GM23248 (cell line): ENCODE results near the gene ZNF622. TPM values are rescaled to one million over a fixed set of nuclear protein-coding genes. Genes with fewer than 3 reads are reported as not detected.
A peak's percentile ranks its signal among the peaks of the same experiment; 100 is the strongest.

Source experiments
- DNase-seq: peaks from one replicate; pipeline ENCODE4 v3.0.0-alpha.2; 2015
- H2AFZ ChIP-seq: fragments of 200-600 bp; sonication (generic); 2 replicates; pipeline ENCODE4 v1.6.1; 2016; ENCODE audit warnings: antibody characterized with exemption
- H3F3A ChIP-seq: fragments of 200-600 bp; sonication (generic); 2 replicates; pipeline ENCODE4 v1.6.1; 2016; ENCODE audit warnings: mild to moderate bottlenecking, antibody characterized with exemption, mixed run types; ENCODE audit not compliant: insufficient read depth
- H3K27ac ChIP-seq: fragments of 200-600 bp; sonication (generic); 2 replicates; pipeline ENCODE4 v1.5.1; 2016; ENCODE audit warnings: mild to moderate bottlenecking
- H3K27me3 ChIP-seq: fragments of 200-600 bp; sonication (generic); replicated peaks from 2 replicates; pipeline ENCODE4 v1.6.1; 2016; ENCODE audit warnings: mild to moderate bottlenecking; ENCODE audit not compliant: insufficient read depth
- H3K36me3 ChIP-seq: fragments of 200-600 bp; sonication (generic); 2 replicates; pipeline ENCODE4 v1.6.1; 2016; ENCODE audit warnings: low read depth, mild to moderate bottlenecking
- H3K4me1 ChIP-seq: fragments of 200-600 bp; sonication (generic); 2 replicates; pipeline ENCODE4 v1.6.1; 2016; ENCODE audit warnings: mild to moderate bottlenecking; ENCODE audit not compliant: insufficient read depth
- H3K4me2 ChIP-seq: fragments of 200-600 bp; sonication (generic); one replicate; pipeline ENCODE4 v1.6.1; 2016; ENCODE audit warnings: mild to moderate bottlenecking; ENCODE audit not compliant: unreplicated experiment
- H3K4me3 ChIP-seq: fragments of 200-600 bp; sonication (generic); 2 replicates; pipeline ENCODE4 v1.5.1; 2016; ENCODE audit warnings: mild to moderate bottlenecking
- H3K79me2 ChIP-seq: fragments of 200-600 bp; sonication (generic); 2 replicates; pipeline ENCODE4 v1.6.1; 2016; ENCODE audit warnings: mild to moderate bottlenecking; ENCODE audit not compliant: insufficient read depth
- H3K9ac ChIP-seq: fragments of 200-600 bp; sonication (generic); 2 replicates; pipeline ENCODE4 v1.6.1; 2016; ENCODE audit warnings: mild to moderate bottlenecking
- H3K9me2 ChIP-seq: fragments of 200-600 bp; sonication (generic); 2 replicates; pipeline ENCODE4 v1.6.1; 2016; ENCODE audit warnings: mixed run types, mild to moderate bottlenecking, moderate library complexity; ENCODE audit not compliant: insufficient read depth
- H3K9me3 ChIP-seq: fragments of 200-600 bp; sonication (generic); one replicate; pipeline ENCODE4 v1.6.1; 2017; ENCODE audit warnings: low read depth
- H4K20me1 ChIP-seq: fragments of 200-600 bp; sonication (generic); 2 replicates; pipeline ENCODE4 v1.6.0; 2016; ENCODE audit not compliant: insufficient read depth
- EZH2 ChIP-seq: fragments of 200-600 bp; sonication (generic); IDR thresholded peaks from 2 replicates; pipeline ENCODE4 v1.6.1; 2018; ENCODE audit warnings: antibody characterized with exemption, mild to moderate bottlenecking; ENCODE audit not compliant: insufficient read depth, poor library complexity, severe bottlenecking
- EZH2phosphoT487 ChIP-seq: fragments of 200-600 bp; sonication (generic); IDR thresholded peaks from 2 replicates; pipeline ENCODE4 v1.6.1; 2018; ENCODE audit warnings: antibody characterized with exemption, moderate library complexity, mild to moderate bottlenecking, low read depth; ENCODE audit not compliant: insufficient read depth
- WGBS, 2 experiments: methylation state at CpG; one replicate each; pipeline ENCODE4 v1.1.6; 2015 to 2017; ENCODE audit warnings: low lambda C conversion rate in 2 of 2, low coverage in 1 of 2; ENCODE audit errors: missing lambda C conversion rate in 2 of 2; 5-methylcytosine and 5-hydroxymethylcytosine counted together
- in situ Hi-C: fragments of 300-500 bp; cut with MboI; formaldehyde crosslinking; loops from 2 replicates; pipeline ENCODE4 v1.15.0; 2020
- polyA plus RNA-seq: library from polyadenylated mRNA; unstranded; fragments of >200 nt; fragmentation: Nextera tagmentation; extraction: Ambion mirVana; gene quantifications from 2 replicates; pipeline ENCODE4 v1.2.1, GENCODE V29; 2016
- total RNA-seq: library from RNA; depleted of rRNA; stranded (reverse); fragments of >200 nt; shearing (Covaris generic); gene quantifications from 2 replicates; pipeline ENCODE4 v1.2.3, GENCODE V29; 2014; rRNA removed

Gene ZNF622
- total RNA-seq, result 50.7 and 58.1 TPM in 2 replicates
- 52.1 and 54.6 TPM in 2 replicates for polyA plus RNA-seq

- no peaks in the 10 kb centered on the region for H3K9me2 ChIP-seq
- peaks cover 52% of the 10 kb centered on the region for H3K4me1 ChIP-seq
Observed at GRCh38 chr5:16465544-16466432, at the start of gene ZNF622. ZNF622 (minus strand) TSS chr5:16465800; CDS start chr5:16465665, 135 bp downstream.

GRCh38 chr5:16510098-16510497, 44.5 kb upstream of the ZNF622 start:
- DNase-seq, result no peak
- H3K4me1 ChIP-seq, result peaks cover 26% of the 10 kb centered on the region
- no peaks in the 10 kb centered on the region for H3K9me2 ChIP-seq
- H3K4me2 ChIP-seq, result no peak overlapping the region
- no peaks in the 10 kb centered on the region for H3K36me3 ChIP-seq
- H3K27ac ChIP-seq, result no peak overlapping the region
- H3K27me3 ChIP-seq, result no peaks in the 10 kb centered on the region
- no peak for TF ChIP-seq EZH2
- no peak for TF ChIP-seq EZH2phosphoT487
- H3K4me3 ChIP-seq, result no peak overlapping the region
- H3K79me2 ChIP-seq, result no peaks in the 10 kb centered on the region
- H2AFZ ChIP-seq, result no peak overlapping the region
- H3K9ac ChIP-seq, result no peak overlapping the region
- in situ Hi-C loops, result no loop called here
- peaks cover 17% of the 10 kb centered on the region for H3F3A ChIP-seq
- no peaks in the 10 kb centered on the region for H4K20me1 ChIP-seq
- no peaks in the 10 kb centered on the region for H3K9me3 ChIP-seq
- WGBS, 2 experiments, result 91 to 93% methylated on average over 3 of the region's 3 CpGs

More at GRCh38 chr5:16465544-16466432, at the start of gene ZNF622:
- Histone ChIP-seq H4K20me1 (peaks cover 4% of the 10 kb centered on the region; the same call in 1 of the 2 replicates), H3K4me3 (peak within 1 kb of the TSS; percentile 93), H3K27ac (peak within 1 kb of the TSS; percentile 68), H3F3A (peaks cover 46% of the 10 kb centered on the region), H3K79me2 (peaks cover 87% of the 10 kb centered on the region), H2AFZ (peak within 1 kb of the TSS; percentile 95), H3K4me2 (peak within 1 kb of the TSS; percentile 100), H3K9ac (peak within 1 kb of the TSS; percentile 88), H3K36me3 (peaks cover 22% of the 10 kb centered on the region), H3K27me3 (no peaks in the 10 kb centered on the region), H3K9me3 (no peaks in the 10 kb centered on the region)
- 1% methylated on average over 71 to 75 of the region's 75 CpGs for WGBS, 2 experiments
- TF ChIP-seq EZH2, result no peak
- TF ChIP-seq EZH2phosphoT487, result no peak
- peak; percentile 95 for DNase-seq
- in situ Hi-C loops, result no loop called here

- Histone ChIP-seq H3K27ac (peak overlapping the region; percentile 47), H3K36me3 (no peaks in the 10 kb centered on the region), H3K4me3 (peak overlapping the region; percentile 12), H3K27me3 (no peaks in the 10 kb centered on the region), H3K9me3 (no peaks in the 10 kb centered on the region), H2AFZ (peak overlapping the region; percentile 83), H4K20me1 (no peaks in the 10 kb centered on the region), H3K79me2 (no peaks in the 10 kb centered on the region), H3K4me1 (peaks cover 26% of the 10 kb centered on the region), H3K4me2 (peak overlapping the region; percentile 52), H3K9me2 (no peaks in the 10 kb centered on the region), H3K9ac (peak overlapping the region; percentile 15; the same call in 1 of the 2 replicates), H3F3A (peaks cover 17% of the 10 kb centered on the region)
- in situ Hi-C loops, result no loop called here
- no peak for TF ChIP-seq EZH2
- no peak for TF ChIP-seq EZH2phosphoT487
- 17 to 22% methylated on average over 15 of the region's 15 CpGs for WGBS, 2 experiments
- peak; percentile 65 for DNase-seq
Observed at GRCh38 chr5:16508730-16509531, 43.3 kb upstream of the ZNF622 start.

- Histone ChIP-seq H3K9ac (no peak overlapping the region), H3K27ac (peak overlapping the region; percentile 47), H3K9me3 (no peaks in the 10 kb centered on the region), H3K4me2 (peak overlapping the region; percentile 52), H3K4me3 (0 out of 2 replicates have a peak overlapping the region, but pooled peaks have one; percentile 12), H3K79me2 (no peaks in the 10 kb centered on the region), H3K36me3 (no peaks in the 10 kb centered on the region), H2AFZ (no peak overlapping the region), H3F3A (peaks cover 17% of the 10 kb centered on the region), H3K4me1 (peaks cover 26% of the 10 kb centered on the region), H4K20me1 (no peaks in the 10 kb centered on the region), H3K9me2 (no peaks in the 10 kb centered on the region), H3K27me3 (no peaks in the 10 kb centered on the region)
- DNase-seq, result peak; percentile 62
- in situ Hi-C loops, result no loop called here
- TF ChIP-seq EZH2 (no peak), EZH2phosphoT487 (no peak)
Observed at GRCh38 chr5:16507716-16508115, 42.1 kb upstream of the ZNF622 start.
